GM23338 (cell line): ENCODE data around the gene MIF. TPM values are rescaled to one million over a fixed set of nuclear protein-coding genes. Genes with fewer than 3 reads are reported as not detected.

ENCODE experiments used
- ATAC-seq: fragments of 200-7000 bp; cut with Tn5 transposase; 3 replicates; pipeline ENCODE4 v1.9.1; 2020
- DNase-seq: peaks from one replicate; pipeline ENCODE4 v3.0.0-alpha.2; 2015; ENCODE audit warnings: low spot score
- H2AFZ ChIP-seq: fragments of 200-600 bp; sonication (generic); 2 replicates; pipeline ENCODE4 v1.8.0; 2016; ENCODE audit warnings: antibody characterized with exemption, mild to moderate bottlenecking, moderate library complexity
- H3F3A ChIP-seq: fragments of 200-600 bp; sonication (generic); replicated peaks from 2 replicates; pipeline ENCODE4 v1.8.0; 2017; ENCODE audit warnings: antibody characterized with exemption, mixed run types, low read depth
- H3K27ac ChIP-seq: fragments of 200-600 bp; sonication (generic); 2 replicates; pipeline ENCODE4 v1.6.1; 2016; ENCODE audit warnings: low read depth
- H3K27me3 ChIP-seq: fragments of 200-600 bp; sonication (generic); 2 replicates; pipeline ENCODE4 v1.8.0; 2016; ENCODE audit warnings: mild to moderate bottlenecking, mixed run types, moderate library complexity; ENCODE audit not compliant: insufficient read depth
- H3K36me3 ChIP-seq: fragments of 200-600 bp; sonication (generic); 2 replicates; pipeline ENCODE4 v1.8.0; 2016; ENCODE audit warnings: mild to moderate bottlenecking; ENCODE audit not compliant: insufficient read depth
- H3K4me1 ChIP-seq: fragments of 200-600 bp; sonication (generic); 2 replicates; pipeline ENCODE4 v1.8.0; 2016; ENCODE audit warnings: mild to moderate bottlenecking, moderate library complexity; ENCODE audit not compliant: insufficient read depth
- H3K4me2 ChIP-seq: fragments of 200-600 bp; sonication (generic); 2 replicates; pipeline ENCODE4 v1.7.1; 2017; ENCODE audit warnings: mixed run types
- H3K4me3 ChIP-seq: fragments of 200-600 bp; sonication (generic); 2 replicates; pipeline ENCODE4 v1.6.1; 2016; ENCODE audit warnings: mixed run types
- H3K79me2 ChIP-seq: fragments of 200-600 bp; sonication (generic); replicated peaks from 2 replicates; pipeline ENCODE4 v1.8.0; 2017; ENCODE audit warnings: mild to moderate bottlenecking; ENCODE audit not compliant: insufficient read depth
- H3K9me2 ChIP-seq: fragments of 200-600 bp; sonication (generic); 2 replicates; pipeline ENCODE4 v1.8.0; 2017; ENCODE audit not compliant: insufficient read depth
- H4K20me1 ChIP-seq: fragments of 200-600 bp; sonication (generic); replicated peaks from 2 replicates; pipeline ENCODE4 v1.8.0; 2017; ENCODE audit warnings: mild to moderate bottlenecking; ENCODE audit not compliant: insufficient read depth
- H3K27ac Mint-ChIP-seq: 2 replicates; pipeline ENCODE4 v1.8.0; 2020; ENCODE audit warnings: inconsistent platforms, mild to moderate bottlenecking, moderate library complexity, mixed read lengths
- H3K27me3 Mint-ChIP-seq: 3 replicates; pipeline ENCODE4 v1.8.0; 2022; ENCODE audit warnings: low read depth, mild to moderate bottlenecking, moderate library complexity, mixed read lengths, inconsistent platforms; ENCODE audit not compliant: insufficient read depth, poor library complexity
- H3K36me3 Mint-ChIP-seq: 3 replicates; pipeline ENCODE4 v1.8.0; 2021; ENCODE audit warnings: low read depth, mild to moderate bottlenecking, inconsistent platforms, moderate library complexity, mixed read lengths
- H3K4me1 Mint-ChIP-seq: 3 replicates; pipeline ENCODE4 v1.8.0; 2020; ENCODE audit warnings: mild to moderate bottlenecking, inconsistent platforms, mixed read lengths
- H3K4me3 Mint-ChIP-seq: 3 replicates; pipeline ENCODE4 v1.8.0; 2021; ENCODE audit warnings: moderate library complexity, mild to moderate bottlenecking, inconsistent platforms, mixed read lengths
- H3K9me3 Mint-ChIP-seq: 3 replicates; pipeline ENCODE4 v1.8.0; 2020; ENCODE audit warnings: moderate library complexity, mild to moderate bottlenecking, inconsistent platforms, mixed read lengths
- EZH2phosphoT487 ChIP-seq: fragments of 200-600 bp; sonication (generic); IDR thresholded peaks from one replicate; pipeline ENCODE4 v1.8.1; 2018; ENCODE audit warnings: antibody characterized with exemption; ENCODE audit not compliant: unreplicated experiment
- NANOG ChIP-seq: IDR thresholded peaks from 2 replicates; pipeline ENCODE4 v1.6.1; 2016; ENCODE audit warnings: antibody characterized with exemption, borderline replicate concordance
- REST ChIP-seq: IDR thresholded peaks from one replicate; pipeline ENCODE4 v1.6.1; 2018; ENCODE audit warnings: antibody characterized with exemption; ENCODE audit not compliant: unreplicated experiment
- ZNF114 ChIP-seq: fragments of 250-450 bp; sonication (Bioruptor Pico); IDR thresholded peaks from 2 replicates; pipeline ENCODE4 v1.5.0; 2020; ENCODE audit warnings: mild to moderate bottlenecking, moderate library complexity
- ZNF331 ChIP-seq: fragments of 250-450 bp; sonication (Bioruptor Pico); IDR thresholded peaks from 2 replicates; pipeline ENCODE4 v1.5.0; 2020; ENCODE audit warnings: low read depth, mild to moderate bottlenecking, moderate library complexity
- polyA plus RNA-seq: library from polyadenylated mRNA; unstranded; fragments of >200 nt; fragmentation: Nextera tagmentation; extraction: Ambion mirVana; gene quantifications from 2 replicates; pipeline ENCODE4 v1.2.1, GENCODE V29; 2016
- total RNA-seq: library from RNA; depleted of rRNA; stranded (reverse); fragments of >200 nt; shearing (Covaris generic); gene quantifications from 2 replicates; pipeline ENCODE4 v1.2.3, GENCODE V29; 2014
- TF ChIP-seq, protein P1 (sequence below): IDR thresholded peaks from 2 replicates; pipeline ENCODE4 v1.6.1; 2016; ENCODE audit warnings: antibody characterized with exemption
- TF ChIP-seq, protein P2 (sequence below), 2 experiments: fragments of 200-600 bp in 1 of 2; sonication (generic) in 1 of 2; conservative IDR thresholded peaks; 2 replicates each; pipeline versions ENCODE4 v1.5.1 to v1.6.1; 2016 to 2017; ENCODE audit warnings: antibody characterized with exemption in 2 of 2, low read depth in 2 of 2, mild to moderate bottlenecking in 2 of 2, moderate library complexity in 1 of 2
- TF ChIP-seq, protein P3 (sequence below): fragments of 250-450 bp; sonication (Bioruptor Pico); IDR thresholded peaks from 2 replicates; pipeline ENCODE4 v1.5.0; 2020; ENCODE audit warnings: mild to moderate bottlenecking, moderate library complexity

Gene MIF
- total and polyA plus RNA-seq, 2 experiments from 2014 or later: 800 to 5,205 TPM

DNA sequence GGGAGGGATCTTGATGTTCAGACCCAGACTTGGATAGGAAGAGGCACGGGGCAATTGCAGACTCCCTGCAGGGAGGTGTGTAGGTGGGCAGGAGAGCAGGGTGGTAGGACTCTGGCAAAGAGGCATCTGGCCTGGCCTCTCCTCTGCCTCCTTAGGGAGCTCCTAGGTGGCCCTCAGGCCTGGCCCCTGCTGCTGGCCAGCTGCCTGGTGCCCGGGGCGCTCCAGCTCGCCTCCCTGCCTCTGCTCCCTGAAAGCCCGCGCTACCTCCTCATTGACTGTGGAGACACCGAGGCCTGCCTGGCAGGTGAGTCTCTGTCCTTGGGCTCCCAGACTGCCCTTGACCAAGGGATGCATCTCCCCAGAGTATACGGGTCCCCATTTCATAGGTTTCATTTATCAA is 16.6 kb upstream of the MIF start:
- H3K36me3 Mint-ChIP-seq: peaks cover 31% of the 10 kb centered on the region
- no peak overlapping the region for H3K4me3 Mint-ChIP-seq
- no peaks in the 10 kb centered on the region for H3K79me2 ChIP-seq
- H3K27ac ChIP-seq: no peak overlapping the region
- no peaks in the 10 kb centered on the region for H3K27me3 Mint-ChIP-seq
- ATAC-seq: no peak
- no peak overlapping the region for H2AFZ ChIP-seq
- H3K36me3 ChIP-seq: no peaks in the 10 kb centered on the region
- H4K20me1 ChIP-seq: no peaks in the 10 kb centered on the region
- H3K4me1 ChIP-seq: no peaks in the 10 kb centered on the region
- no peaks in the 10 kb centered on the region for H3K9me2 ChIP-seq
- no peaks in the 10 kb centered on the region for H3F3A ChIP-seq
- H3K4me3 ChIP-seq: no peak overlapping the region
- H3K4me1 Mint-ChIP-seq: peaks cover 3% of the 10 kb centered on the region; the same call in 2 of the 3 replicates
- no peaks in the 10 kb centered on the region for H3K9me3 Mint-ChIP-seq
- TF ChIP-seq ZNF331 (no peak), NANOG (no peak), ZNF114 (CRISPR knock-in tag) (no peak), REST (no peak)
- TF ChIP-seq, protein P1, sequence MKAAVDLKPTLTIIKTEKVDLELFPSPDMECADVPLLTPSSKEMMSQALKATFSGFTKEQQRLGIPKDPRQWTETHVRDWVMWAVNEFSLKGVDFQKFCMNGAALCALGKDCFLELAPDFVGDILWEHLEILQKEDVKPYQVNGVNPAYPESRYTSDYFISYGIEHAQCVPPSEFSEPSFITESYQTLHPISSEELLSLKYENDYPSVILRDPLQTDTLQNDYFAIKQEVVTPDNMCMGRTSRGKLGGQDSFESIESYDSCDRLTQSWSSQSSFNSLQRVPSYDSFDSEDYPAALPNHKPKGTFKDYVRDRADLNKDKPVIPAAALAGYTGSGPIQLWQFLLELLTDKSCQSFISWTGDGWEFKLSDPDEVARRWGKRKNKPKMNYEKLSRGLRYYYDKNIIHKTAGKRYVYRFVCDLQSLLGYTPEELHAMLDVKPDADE: no peak
- TF ChIP-seq, protein P2, sequence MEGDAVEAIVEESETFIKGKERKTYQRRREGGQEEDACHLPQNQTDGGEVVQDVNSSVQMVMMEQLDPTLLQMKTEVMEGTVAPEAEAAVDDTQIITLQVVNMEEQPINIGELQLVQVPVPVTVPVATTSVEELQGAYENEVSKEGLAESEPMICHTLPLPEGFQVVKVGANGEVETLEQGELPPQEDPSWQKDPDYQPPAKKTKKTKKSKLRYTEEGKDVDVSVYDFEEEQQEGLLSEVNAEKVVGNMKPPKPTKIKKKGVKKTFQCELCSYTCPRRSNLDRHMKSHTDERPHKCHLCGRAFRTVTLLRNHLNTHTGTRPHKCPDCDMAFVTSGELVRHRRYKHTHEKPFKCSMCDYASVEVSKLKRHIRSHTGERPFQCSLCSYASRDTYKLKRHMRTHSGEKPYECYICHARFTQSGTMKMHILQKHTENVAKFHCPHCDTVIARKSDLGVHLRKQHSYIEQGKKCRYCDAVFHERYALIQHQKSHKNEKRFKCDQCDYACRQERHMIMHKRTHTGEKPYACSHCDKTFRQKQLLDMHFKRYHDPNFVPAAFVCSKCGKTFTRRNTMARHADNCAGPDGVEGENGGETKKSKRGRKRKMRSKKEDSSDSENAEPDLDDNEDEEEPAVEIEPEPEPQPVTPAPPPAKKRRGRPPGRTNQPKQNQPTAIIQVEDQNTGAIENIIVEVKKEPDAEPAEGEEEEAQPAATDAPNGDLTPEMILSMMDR (conservative IDR thresholded peaks at IDR 0.05; ENCODE audit: low read depth in 2 of 2): no peak
- no peak overlapping the region for H3K27ac Mint-ChIP-seq
- no peak overlapping the region for H3K4me2 ChIP-seq
- no peaks in the 10 kb centered on the region for H3K27me3 ChIP-seq
- DNase-seq: no peak

DNA sequence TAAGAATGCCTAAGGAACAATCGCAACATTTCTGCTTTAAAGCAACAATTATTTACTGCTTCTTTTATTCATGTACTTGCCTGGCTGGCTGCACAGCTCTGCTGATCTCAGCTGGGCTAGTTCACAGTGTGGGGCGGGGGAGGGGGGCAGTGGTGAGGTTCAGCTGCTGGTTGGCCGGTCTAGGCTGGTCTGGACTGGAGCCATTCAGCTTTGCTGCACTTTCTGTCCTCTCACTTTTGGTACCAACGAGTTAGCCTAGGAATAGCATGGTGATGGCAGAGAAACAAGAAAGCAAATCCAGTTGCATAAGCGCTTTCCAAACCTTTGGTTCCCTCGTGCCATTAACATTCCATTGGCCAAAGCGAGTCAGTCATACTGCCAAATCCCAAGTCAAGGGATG is 16.0 kb upstream of the MIF start:
- ATAC-seq: no peak
- no peaks in the 10 kb centered on the region for H3K9me2 ChIP-seq
- no peak overlapping the region for H3K27ac ChIP-seq
- Mint-ChIP-seq H3K4me1 (peaks cover 3% of the 10 kb centered on the region; the same call in 2 of the 3 replicates), H3K4me3 (no peak overlapping the region), H3K9me3 (no peaks in the 10 kb centered on the region), H3K27me3 (no peaks in the 10 kb centered on the region), H3K27ac (no peak overlapping the region), H3K36me3 (peaks cover 31% of the 10 kb centered on the region)
- H4K20me1 ChIP-seq: no peaks in the 10 kb centered on the region
- H3K4me2 ChIP-seq: no peak overlapping the region
- no peaks in the 10 kb centered on the region for H3K36me3 ChIP-seq
- no peak for DNase-seq
- H3K4me3 ChIP-seq: no peak overlapping the region
- H3F3A ChIP-seq: no peaks in the 10 kb centered on the region
- no peaks in the 10 kb centered on the region for H3K4me1 ChIP-seq
- no peaks in the 10 kb centered on the region for H3K27me3 ChIP-seq
- no peaks in the 10 kb centered on the region for H3K79me2 ChIP-seq
- no peak overlapping the region for H2AFZ ChIP-seq
- TF ChIP-seq ZNF331: no peak
- TF ChIP-seq, protein P3, sequence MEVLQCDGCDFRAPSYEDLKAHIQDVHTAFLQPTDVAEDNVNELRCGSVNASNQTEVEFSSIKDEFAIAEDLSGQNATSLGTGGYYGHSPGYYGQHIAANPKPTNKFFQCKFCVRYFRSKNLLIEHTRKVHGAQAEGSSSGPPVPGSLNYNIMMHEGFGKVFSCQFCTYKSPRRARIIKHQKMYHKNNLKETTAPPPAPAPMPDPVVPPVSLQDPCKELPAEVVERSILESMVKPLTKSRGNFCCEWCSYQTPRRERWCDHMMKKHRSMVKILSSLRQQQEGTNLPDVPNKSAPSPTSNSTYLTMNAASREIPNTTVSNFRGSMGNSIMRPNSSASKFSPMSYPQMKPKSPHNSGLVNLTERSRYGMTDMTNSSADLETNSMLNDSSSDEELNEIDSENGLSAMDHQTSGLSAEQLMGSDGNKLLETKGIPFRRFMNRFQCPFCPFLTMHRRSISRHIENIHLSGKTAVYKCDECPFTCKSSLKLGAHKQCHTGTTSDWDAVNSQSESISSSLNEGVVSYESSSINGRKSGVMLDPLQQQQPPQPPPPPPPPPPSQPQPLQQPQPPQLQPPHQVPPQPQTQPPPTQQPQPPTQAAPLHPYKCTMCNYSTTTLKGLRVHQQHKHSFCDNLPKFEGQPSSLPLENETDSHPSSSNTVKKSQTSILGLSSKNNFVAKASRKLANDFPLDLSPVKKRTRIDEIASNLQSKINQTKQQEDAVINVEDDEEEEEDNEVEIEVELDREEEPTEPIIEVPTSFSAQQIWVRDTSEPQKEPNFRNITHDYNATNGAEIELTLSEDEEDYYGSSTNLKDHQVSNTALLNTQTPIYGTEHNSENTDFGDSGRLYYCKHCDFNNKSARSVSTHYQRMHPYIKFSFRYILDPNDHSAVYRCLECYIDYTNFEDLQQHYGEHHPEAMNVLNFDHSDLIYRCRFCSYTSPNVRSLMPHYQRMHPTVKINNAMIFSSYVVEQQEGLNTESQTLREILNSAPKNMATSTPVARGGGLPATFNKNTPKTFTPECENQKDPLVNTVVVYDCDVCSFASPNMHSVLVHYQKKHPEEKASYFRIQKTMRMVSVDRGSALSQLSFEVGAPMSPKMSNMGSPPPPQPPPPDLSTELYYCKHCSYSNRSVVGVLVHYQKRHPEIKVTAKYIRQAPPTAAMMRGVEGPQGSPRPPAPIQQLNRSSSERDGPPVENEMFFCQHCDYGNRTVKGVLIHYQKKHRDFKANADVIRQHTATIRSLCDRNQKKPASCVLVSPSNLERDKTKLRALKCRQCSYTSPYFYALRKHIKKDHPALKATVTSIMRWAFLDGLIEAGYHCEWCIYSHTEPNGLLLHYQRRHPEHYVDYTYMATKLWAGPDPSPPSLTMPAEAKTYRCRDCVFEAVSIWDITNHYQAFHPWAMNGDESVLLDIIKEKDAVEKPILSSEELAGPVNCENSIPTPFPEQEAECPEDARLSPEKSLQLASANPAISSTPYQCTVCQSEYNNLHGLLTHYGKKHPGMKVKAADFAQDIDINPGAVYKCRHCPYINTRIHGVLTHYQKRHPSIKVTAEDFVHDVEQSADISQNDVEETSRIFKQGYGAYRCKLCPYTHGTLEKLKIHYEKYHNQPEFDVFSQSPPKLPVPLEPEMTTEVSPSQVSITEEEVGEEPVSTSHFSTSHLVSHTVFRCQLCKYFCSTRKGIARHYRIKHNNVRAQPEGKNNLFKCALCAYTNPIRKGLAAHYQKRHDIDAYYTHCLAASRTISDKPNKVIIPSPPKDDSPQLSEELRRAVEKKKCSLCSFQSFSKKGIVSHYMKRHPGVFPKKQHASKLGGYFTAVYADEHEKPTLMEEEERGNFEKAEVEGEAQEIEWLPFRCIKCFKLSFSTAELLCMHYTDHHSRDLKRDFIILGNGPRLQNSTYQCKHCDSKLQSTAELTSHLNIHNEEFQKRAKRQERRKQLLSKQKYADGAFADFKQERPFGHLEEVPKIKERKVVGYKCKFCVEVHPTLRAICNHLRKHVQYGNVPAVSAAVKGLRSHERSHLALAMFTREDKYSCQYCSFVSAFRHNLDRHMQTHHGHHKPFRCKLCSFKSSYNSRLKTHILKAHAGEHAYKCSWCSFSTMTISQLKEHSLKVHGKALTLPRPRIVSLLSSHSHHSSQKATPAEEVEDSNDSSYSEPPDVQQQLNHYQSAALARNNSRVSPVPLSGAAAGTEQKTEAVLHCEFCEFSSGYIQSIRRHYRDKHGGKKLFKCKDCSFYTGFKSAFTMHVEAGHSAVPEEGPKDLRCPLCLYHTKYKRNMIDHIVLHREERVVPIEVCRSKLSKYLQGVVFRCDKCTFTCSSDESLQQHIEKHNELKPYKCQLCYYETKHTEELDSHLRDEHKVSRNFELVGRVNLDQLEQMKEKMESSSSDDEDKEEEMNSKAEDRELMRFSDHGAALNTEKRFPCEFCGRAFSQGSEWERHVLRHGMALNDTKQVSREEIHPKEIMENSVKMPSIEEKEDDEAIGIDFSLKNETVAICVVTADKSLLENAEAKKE: no peak
- TF ChIP-seq EZH2phosphoT487: no peak
